ENCODE data around the gene SPATA13. TPM values are rescaled to one million over a fixed set of nuclear protein-coding genes. Genes with fewer than 3 reads are reported as not detected.

The SPATA13 gene
- total RNA-seq, 1 experiment from 2014 or later: 21.4 TPM

DNA sequence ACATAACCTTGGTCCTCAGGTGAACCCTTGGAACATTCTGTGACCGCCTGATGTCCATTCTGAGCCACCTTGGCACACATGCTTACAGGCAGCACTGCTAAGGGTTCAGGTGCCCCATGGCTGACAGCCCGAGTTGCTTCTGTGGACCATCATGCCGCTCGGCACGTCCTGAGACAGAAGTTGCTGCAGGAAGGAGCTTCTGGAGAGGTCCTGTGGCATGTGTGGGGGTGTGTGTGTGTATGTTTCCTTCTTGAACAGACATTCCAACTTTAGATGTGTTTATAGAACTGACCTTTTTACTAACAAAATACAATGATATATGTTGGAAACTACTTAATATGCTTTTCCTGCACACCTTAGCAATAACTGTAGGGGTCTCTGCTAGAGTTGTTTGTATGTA, 144.1 kb downstream of the SPATA13 start:
- ChIA-PET CTCF (no interaction called here), RAD21 (ENCODE audit: low non-redundant PET in 1 of 2, low total read pairs in 2 of 2, uncharacterized antibody in 2 of 2, unreplicated experiment in 2 of 2) (no interaction called here), POLR2A (no interaction called here)
- Histone ChIP-seq H4K20me1 (ENCODE audit: insufficient read depth) (no peaks in the 10 kb centered on the region), H3K27me3 (ENCODE audit: insufficient read depth, low read length) (no peaks in the 10 kb centered on the region), H2AFZ (ENCODE audit: low read depth, low read length, poor library complexity, severe bottlenecking) (no peak overlapping the region), H3K79me2 (ENCODE audit: insufficient read depth, low read length) (no peaks in the 10 kb centered on the region), H3K4me1 (ENCODE audit: control insufficient read depth in 1 of 2, insufficient read depth in 2 of 2, low read length in 2 of 2) (no peaks in the 10 kb centered on the region), H3K9me3 (ENCODE audit: control insufficient read depth in 1 of 2, insufficient read depth in 1 of 2, low read depth in 1 of 2, low read length in 2 of 2) (no peaks in the 10 kb centered on the region), H3K4me3 (replicated peaks in 1 of 2; ENCODE audit: low read depth in 1 of 2, low read length in 2 of 2) (no peak overlapping the region), H3K9ac (ENCODE audit: low read length) (no peak overlapping the region), H3K27ac (ENCODE audit: low read depth, low read length) (no peak overlapping the region), H3K4me2 (ENCODE audit: low read length) (no peak overlapping the region), H3K9me2 (ENCODE audit: insufficient read depth) (no peaks in the 10 kb centered on the region), H3K36me3 (ENCODE audit: control insufficient read depth in 1 of 2, insufficient read depth in 2 of 2, low read length in 2 of 2) (peaks cover 5 to 13% of the 10 kb centered on the region in 2 experiments; a peak in 3 of 4 replicates)
- DNase-seq (ENCODE audit: low read depth, low spot score) (no peak), ATAC-seq (no peak)
- no peak for TF ChIP-seq EZH2phosphoT487 (IDR thresholded peaks at IDR 0.05; ENCODE audit: borderline replicate concordance)
- TF ChIP-seq, protein P1, sequence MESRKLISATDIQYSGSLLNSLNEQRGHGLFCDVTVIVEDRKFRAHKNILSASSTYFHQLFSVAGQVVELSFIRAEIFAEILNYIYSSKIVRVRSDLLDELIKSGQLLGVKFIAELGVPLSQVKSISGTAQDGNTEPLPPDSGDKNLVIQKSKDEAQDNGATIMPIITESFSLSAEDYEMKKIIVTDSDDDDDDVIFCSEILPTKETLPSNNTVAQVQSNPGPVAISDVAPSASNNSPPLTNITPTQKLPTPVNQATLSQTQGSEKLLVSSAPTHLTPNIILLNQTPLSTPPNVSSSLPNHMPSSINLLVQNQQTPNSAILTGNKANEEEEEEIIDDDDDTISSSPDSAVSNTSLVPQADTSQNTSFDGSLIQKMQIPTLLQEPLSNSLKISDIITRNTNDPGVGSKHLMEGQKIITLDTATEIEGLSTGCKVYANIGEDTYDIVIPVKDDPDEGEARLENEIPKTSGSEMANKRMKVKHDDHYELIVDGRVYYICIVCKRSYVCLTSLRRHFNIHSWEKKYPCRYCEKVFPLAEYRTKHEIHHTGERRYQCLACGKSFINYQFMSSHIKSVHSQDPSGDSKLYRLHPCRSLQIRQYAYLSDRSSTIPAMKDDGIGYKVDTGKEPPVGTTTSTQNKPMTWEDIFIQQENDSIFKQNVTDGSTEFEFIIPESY (IDR thresholded peaks at IDR 0.05; ENCODE audit: extremely low read depth, insufficient replicate concordance, low read length): no peak
- TF ChIP-seq POLR2AphosphoS5 (IDR thresholded peaks at IDR 0.05; ENCODE audit: low read depth, low read length): no peak
- TF ChIP-seq TCF7L2 (IDR thresholded peaks at IDR 0.05; ENCODE audit: borderline replicate concordance, extremely low read depth, insufficient read depth, insufficient read length): no peak
- TF ChIP-seq, protein P2, sequence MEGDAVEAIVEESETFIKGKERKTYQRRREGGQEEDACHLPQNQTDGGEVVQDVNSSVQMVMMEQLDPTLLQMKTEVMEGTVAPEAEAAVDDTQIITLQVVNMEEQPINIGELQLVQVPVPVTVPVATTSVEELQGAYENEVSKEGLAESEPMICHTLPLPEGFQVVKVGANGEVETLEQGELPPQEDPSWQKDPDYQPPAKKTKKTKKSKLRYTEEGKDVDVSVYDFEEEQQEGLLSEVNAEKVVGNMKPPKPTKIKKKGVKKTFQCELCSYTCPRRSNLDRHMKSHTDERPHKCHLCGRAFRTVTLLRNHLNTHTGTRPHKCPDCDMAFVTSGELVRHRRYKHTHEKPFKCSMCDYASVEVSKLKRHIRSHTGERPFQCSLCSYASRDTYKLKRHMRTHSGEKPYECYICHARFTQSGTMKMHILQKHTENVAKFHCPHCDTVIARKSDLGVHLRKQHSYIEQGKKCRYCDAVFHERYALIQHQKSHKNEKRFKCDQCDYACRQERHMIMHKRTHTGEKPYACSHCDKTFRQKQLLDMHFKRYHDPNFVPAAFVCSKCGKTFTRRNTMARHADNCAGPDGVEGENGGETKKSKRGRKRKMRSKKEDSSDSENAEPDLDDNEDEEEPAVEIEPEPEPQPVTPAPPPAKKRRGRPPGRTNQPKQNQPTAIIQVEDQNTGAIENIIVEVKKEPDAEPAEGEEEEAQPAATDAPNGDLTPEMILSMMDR (IDR thresholded peaks at IDR 0.05 in 2 of 3, conservative IDR thresholded peaks at IDR 0.05 in 1 of 3; ENCODE audit: borderline replicate concordance in 1 of 3, insufficient read depth in 1 of 3, low read depth in 2 of 3, low read length in 2 of 3): no peak
- TF ChIP-seq SP1 (IDR thresholded peaks at IDR 0.05; ENCODE audit: low read depth): no peak
- no peak for TF ChIP-seq SRF (IDR thresholded peaks at IDR 0.05; ENCODE audit: low read depth)
- no peak for TF ChIP-seq EZH2 (IDR thresholded peaks at IDR 0.05)
- TF ChIP-seq, protein P3, sequence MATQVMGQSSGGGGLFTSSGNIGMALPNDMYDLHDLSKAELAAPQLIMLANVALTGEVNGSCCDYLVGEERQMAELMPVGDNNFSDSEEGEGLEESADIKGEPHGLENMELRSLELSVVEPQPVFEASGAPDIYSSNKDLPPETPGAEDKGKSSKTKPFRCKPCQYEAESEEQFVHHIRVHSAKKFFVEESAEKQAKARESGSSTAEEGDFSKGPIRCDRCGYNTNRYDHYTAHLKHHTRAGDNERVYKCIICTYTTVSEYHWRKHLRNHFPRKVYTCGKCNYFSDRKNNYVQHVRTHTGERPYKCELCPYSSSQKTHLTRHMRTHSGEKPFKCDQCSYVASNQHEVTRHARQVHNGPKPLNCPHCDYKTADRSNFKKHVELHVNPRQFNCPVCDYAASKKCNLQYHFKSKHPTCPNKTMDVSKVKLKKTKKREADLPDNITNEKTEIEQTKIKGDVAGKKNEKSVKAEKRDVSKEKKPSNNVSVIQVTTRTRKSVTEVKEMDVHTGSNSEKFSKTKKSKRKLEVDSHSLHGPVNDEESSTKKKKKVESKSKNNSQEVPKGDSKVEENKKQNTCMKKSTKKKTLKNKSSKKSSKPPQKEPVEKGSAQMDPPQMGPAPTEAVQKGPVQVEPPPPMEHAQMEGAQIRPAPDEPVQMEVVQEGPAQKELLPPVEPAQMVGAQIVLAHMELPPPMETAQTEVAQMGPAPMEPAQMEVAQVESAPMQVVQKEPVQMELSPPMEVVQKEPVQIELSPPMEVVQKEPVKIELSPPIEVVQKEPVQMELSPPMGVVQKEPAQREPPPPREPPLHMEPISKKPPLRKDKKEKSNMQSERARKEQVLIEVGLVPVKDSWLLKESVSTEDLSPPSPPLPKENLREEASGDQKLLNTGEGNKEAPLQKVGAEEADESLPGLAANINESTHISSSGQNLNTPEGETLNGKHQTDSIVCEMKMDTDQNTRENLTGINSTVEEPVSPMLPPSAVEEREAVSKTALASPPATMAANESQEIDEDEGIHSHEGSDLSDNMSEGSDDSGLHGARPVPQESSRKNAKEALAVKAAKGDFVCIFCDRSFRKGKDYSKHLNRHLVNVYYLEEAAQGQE (IDR thresholded peaks at IDR 0.05; ENCODE audit: low read depth): no peak
- no peak for TF ChIP-seq ZFX (IDR thresholded peaks at IDR 0.05)
- TF ChIP-seq RAD21 (IDR thresholded peaks at IDR 0.05; ENCODE audit: low read depth): no peak
- intact Hi-C loops (cut with micrococcal nuclease): no loop called here
- no TSS peak for BruUV-seq (replicated peaks)

All from HCT116 (cell line).